Embryonic facial prominence (tissue), 1 donor: ENCODE data around the gene SDHA.
A peak's percentile ranks its signal among the peaks of the same experiment; 100 is the strongest.

Experiments used
- DNase-seq: peaks from one replicate; pipeline ENCODE4 v3.0.0-alpha.2; 2016; ENCODE audit errors: extremely low spot score

SDHA gene

DNA sequence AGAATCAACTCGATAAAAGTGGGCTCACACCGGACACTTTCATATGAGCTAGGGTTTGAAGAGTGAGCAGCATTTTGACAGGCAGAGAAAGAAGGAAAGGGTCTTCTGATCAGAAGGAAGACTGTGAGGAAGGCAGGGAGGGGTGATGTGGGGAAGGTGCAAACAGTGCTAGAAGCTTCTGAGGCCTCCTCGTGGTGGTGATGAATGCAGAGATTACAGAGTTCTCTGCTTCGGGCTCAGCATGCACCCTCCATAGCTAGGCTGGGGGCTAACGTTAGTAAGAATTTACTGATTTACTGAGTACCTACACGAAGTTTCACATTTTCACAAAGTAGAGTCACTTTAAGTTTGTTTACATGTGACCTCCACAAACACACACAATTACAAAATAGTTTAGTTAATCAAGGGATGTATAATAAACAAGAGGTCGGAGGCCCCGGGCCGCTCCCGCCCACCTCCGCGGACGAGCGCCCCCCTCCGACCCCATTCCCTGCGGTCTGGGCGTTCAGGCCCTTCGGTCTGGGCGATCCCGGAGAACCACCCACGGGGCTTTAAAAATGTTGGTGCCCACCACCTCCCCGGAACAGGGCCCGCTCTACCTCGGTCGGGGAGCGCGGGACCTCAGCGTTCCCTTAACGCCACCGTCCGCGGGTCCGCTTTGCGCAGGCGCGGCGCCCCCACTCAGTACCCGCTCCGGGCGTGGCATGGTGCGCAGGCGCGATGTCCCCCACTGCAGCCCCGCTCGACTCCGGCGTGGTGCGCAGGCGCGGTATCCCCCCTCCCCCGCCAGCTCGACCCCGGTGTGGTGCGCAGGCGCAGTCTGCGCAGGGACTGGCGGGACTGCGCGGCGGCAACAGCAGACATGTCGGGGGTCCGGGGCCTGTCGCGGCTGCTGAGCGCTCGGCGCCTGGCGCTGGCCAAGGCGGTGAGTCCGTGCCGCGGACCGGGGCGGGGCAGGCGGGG lies at the start of gene SDHA, which contains the start of gene CCDC127:
TSS of gene SDHA (plus strand) at position 827 of the 963 bp plus-strand sequence. CDS start at position 863, 36 bp downstream.
TSS of gene CCDC127 (minus strand) at position 660 of the 963 bp plus-strand sequence. CDS start 1,304 bp downstream, outside the sequence.
- DNase-seq = peak; percentile 81

DNA sequence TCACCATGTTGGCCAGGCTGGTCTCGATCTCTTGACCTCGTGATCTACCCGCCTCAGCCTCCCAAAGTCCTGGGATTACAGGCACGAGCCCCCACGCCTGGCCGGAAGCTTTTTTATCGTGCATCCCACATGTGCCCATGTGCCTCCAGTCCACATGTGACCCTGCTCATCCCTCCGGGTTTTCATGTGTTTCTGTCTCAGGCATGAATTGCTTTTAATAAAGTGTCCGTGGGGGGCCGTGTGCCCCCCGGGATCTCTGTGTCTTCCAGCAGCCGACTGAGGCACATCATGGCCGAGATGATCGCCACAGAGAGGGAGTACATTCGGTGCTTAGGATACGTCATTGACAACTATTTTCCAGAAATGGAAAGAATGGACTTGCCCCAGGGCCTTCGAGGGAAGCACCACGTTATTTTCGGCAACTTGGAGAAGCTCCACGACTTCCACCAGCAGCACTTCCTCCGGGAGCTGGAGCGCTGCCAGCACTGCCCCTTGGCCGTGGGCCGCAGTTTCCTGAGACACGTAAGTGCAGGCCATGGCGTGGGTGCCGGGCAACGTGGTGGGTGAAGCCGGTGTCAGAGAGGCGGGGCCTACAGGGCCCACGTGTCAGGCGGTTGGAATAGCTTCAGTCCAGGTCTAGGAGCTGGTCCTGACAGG lies 48.9 kb upstream of the SDHA start:
- no peak for DNase-seq

DNA sequence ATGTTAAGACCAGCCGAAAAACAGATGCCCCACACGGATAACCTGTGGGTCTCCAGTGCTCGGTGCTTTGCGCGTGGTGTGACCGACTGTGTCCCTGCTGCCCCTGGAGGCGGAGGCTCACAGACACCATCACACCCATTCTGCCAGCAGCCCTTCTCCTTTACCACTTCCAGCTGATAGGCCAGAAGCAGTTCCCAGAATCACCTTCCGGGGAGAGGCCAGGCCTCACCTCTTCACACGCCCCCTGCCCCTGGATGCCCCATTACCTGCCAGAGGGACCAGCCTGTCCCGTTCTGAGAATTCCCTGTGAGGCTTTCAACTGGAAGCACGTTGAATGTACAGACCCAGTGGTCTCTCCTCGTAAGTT lies 48.4 kb upstream of the SDHA start:
- no peak for DNase-seq

DNA sequence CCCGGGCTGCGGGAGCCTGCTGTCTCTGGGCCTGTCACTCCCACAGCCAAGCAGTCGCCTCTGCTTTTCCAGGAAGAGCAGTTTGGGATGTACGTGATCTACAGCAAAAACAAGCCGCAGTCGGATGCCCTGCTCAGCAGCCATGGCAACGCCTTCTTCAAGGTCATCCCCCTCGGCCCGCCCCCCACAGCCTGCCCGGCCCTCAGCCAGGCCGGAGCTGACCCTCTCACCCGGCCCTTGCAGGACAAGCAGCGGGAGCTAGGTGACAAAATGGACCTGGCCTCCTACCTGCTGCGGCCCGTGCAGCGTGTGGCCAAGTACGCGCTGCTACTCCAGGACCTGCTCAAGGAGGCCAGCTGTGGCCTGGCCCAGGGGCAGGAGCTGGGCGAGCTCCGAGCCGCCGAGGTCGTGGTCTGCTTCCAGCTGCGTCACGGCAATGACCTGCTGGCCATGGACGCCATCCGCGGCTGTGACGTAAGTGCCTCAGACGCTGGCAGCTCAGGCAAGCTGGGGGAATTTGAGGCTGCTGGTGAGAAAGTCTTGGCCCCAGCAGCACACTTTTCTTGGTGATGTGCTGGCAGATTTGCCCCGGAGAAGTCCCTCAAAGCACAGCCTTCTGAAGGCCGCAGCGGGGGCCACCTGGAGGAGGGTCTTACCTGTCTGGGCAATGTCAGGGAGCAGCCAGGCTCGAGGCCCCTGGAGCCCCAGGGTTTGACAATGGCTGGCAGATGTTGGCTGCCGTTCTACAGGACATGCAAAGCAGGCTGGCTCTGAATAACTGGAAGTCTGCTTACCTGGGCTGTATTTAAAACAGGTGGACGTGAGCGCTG lies 46.9 kb upstream of the SDHA start:
- no peak for DNase-seq

DNA sequence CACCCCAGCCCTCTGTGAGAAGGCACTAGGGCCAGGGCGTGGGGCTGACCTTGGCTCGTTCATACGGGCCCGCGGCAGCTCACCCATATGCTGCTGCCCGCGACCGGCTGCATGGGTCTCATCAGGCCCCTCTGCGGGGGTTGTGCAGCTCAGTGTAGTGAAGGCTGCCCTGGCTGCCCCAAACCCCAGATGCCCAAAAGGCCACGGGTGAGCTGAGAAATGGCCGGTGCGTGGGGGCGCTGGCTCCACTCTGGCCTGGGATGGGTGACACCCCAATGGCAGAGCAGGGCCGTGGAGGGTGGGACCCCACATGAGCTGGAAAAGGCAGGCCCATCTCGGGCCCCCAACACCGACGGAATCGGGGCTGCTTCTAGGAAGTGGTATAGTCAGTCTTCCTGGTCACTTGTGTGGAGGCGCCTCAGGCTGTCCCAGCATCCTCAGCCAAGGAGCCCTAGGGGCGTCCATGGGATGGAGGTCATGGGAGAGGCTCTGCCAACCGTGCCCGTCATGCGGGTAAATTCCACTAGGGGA lies 46.3 kb upstream of the SDHA start:
- DNase-seq = no peak

DNA sequence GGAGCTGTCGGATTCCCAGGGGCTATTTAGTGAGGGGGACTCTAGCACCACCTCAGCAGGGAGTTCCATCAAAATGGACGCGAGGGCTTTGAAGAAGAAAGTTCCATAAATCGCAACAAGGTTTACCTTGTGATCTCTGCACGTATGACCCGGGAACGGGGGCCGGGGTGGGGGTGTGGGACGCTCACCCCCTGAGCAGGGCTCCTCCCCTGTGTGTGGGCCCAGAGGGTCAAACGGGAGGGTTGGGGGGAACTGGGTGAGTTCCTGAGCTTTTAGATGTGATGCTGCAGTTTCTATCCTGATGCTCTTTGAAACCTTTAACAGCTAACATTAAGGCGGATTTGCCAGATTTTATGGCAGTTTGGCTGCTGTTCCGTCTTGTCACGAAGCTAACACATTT lies 45.7 kb upstream of the SDHA start:
- no peak for DNase-seq

DNA sequence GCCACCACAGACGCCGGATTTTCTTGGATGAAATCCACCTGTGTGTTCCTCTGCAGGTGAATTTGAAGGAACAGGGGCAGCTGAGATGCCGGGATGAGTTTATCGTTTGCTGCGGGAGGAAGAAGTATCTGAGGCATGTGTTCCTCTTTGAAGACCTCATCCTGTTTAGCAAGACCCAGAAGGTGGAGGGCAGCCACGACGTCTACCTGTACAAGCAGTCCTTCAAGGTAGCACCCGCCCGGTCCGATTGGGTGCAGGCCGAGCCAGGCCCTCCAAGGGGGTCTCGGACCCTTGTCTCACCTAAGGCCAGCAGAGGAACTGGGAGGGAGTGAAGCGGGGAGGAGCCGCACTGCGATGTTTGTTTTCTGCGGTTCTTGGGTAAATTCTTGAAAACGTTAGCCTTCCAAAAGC lies 45.3 kb upstream of the SDHA start:
- DNase-seq = no peak

DNA sequence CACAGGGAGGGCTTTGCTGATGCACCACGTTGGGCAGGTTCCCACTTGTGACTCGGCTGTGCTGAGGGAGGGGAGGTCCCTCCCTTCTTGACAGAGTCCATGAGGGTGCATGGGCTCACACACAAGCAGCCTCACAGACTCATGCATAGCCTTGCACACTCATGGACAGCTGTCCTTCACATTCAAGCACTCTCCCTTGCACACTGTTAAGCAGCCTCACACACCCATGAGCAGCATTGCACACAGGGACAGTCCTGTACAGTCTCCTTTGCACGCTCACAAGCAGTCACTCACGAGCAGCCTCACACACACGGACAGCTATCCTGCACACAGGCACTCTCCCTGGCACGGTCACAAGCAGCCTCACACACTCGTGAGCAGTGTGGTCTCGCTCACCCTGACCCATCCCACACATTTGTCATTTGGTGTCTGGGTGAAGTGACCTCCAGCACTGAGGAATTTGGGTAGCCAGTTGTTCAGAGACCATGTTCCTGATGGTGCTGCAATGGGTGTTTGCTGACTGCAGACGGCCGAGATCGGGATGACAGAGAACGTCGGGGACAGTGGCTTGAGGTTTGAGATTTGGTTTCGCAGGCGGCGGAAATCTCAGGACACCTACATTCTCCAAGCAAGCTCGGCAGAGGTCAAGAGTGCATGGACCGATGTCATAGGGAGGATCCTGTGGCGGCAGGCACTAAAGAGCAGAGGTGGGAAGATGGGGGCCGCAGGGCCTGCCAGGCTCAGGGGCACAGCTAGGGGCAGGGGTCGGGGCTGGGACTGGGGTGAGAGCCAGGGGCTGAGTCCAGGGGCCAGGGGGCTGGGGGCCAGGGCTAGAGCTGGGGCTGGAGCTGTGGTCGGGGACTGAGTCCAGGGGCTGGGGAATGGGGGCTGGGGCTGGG lies 44.5 kb upstream of the SDHA start:
- no peak for DNase-seq

DNA sequence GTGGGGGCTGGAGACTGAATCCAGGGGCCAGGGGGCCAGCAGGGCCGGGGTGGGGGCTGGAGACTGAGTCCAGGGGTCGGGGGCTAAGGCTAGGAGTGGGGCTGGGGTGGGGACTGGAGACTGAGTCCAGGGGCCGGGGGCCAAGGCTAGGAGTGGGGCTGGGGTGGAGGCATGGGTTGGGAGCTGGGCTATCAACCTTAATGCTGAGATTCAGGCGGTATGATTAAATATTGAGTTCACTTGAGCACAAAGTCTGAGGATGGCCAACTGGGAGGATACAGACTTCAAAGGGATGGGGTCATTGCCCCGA lies 43.9 kb upstream of the SDHA start:
- DNase-seq = no peak

DNA sequence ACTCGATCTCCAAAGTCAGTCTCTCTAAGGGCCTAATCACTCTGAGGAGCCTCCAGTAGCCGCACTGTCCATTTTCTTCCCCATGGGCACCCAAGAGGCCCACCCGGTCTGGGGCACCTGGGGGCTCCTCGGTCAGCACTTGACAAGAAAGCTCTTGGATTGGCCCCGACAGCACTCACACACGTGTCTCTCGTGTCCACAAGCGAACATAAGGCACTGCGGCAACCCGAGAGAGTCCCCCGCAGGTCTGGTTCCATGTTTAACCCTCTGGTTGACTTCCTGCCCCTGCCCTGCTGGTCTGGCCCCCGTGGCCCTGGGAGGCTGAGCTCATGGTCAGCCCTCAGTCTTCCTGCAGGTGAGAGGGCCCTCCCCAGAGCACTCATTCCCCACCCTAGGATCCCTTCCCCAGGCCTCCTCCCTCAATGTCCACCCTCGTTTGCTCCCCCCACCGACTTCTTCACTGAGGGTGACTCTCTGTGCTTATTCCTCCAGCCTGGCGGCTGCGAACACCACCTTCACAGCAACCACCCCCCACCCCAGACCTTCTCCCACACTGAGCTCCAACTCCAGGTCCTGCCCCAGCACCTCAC lies 43.1 kb upstream of the SDHA start:
- no peak for DNase-seq

DNA sequence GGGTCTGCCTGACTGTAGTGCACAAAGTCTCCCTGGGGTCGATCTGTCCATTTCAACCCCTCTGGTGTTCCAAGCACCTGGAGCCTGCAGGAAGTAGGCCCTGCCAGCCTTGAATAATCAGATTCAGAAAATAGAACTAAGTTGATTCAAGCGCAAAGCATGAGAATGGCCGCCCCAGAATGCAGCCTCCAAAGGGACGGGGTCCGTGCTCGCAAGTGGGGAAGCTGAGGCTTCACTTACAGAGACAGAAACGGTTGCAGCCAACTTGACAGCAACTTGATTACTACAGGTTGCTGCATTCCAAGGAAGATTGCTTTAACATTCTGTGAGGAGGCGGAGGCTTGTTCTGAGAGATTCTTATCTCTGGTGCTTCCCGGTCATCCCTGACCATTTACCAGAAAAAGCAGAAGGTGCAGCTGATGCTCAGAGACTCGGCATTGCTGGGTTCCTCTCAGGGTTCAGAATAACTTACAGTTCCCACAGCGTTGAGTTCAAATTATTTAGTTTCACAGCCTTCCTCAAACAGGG lies 41.8 kb upstream of the SDHA start:
- DNase-seq = no peak

DNA sequence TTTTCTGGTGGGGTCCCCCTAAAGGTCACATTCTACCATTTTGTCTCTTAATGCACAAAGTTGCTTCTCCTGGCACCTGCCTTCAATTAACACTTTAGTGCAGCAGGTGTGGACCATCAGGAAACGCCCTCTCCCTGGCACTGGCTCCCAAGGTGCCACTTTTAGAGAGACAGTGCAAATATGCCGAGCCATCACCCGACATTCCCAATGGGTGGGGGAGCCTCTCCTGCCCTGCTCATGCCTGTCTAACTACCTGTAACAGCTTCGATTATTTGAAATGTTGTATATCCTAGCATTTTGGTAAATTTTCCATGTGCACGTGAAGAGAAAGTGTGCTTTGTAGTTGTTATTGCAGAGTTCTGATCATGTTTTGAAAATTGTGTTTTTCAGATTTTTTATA lies 40.0 kb upstream of the SDHA start:
- no peak for DNase-seq

DNA sequence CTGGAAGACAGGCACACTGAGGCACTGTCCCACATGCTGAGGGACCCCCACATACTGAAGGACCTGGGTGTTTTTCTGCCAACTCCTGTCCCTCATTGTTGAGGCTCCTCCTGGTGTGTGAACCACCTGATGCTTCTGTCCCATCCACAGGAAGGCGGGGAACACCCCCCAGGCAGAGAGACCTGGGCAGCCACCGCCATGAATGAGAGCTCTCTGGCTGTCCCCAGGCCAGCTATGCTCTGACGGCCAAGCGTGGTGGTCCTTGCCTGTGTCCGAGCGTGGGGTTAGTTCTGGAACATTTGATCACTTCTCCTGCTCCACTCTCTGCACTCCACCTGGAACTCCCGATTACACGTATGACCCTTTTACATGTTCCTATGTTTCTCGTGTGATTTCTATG lies 38.7 kb upstream of the SDHA start:
- no peak for DNase-seq

DNA sequence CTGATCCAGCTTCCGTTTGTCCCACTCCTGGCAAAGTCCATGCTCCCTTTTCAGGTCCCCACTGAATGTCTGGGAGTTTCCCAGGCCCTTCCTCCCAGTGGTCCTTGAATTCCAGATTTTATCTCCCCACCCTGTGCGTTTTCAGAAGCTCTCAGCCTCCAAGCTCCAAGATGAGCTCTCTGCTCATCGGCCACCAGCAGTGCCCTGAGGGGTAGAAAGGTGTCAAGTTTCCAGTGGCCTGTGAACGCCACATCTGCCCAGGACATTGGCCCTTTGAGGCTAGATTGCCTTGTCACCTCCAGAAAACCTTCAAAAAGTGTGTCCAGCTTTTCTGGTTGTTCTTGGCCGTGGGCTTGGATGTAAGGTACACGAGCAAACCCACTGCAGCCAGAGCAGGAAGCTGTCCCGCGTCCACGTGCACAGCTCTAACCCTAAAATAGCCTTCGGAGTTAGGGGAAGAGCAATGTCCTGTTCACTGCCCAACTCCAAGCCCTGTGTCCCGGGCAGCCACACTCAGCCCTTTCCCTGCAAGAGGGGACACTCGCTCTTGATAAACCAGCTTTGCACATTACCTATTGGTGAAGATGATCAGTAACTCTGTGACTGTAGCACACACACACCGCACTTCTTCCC lies 37.7 kb upstream of the SDHA start:
- DNase-seq = no peak

DNA sequence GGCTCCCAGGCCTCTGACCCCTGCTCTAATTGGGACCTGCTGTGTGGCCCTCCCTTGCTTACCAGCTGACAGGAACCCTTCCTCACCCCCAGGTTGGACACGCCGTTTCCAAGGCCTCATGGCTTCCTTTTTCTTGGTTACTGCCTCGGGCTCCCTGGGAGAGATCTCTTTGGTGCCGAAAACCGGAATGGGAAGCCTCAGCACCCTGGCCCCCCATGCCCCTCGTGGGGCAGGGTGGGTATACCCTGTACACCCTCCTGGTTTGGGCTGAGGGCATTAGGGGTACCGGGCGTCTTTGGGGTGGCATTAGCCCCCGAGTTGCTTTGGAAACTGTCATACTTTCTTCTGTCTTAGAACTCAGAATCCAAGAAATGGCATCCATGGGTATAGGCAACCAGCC lies 37.0 kb upstream of the SDHA start:
- DNase-seq = no peak

DNA sequence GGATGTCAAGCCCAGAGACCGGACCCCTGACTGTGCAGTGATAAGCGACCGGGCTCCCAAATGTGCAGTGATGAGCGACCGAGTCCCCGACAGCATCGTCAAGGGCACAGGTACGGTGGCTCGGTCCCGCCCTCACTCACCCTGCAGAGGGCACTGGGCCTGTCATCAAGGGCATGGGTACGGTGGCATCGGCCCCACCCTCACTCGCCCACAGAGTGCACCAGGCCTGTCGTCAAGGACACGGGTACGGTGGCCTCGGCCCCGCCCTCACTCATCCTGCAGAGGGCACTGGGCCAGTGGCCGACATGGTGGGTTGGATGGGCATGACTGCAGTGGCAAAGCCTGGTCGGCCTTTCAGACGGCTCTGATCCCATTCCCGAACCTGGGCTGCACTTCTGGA lies 36.6 kb upstream of the SDHA start:
- no peak for DNase-seq

DNA sequence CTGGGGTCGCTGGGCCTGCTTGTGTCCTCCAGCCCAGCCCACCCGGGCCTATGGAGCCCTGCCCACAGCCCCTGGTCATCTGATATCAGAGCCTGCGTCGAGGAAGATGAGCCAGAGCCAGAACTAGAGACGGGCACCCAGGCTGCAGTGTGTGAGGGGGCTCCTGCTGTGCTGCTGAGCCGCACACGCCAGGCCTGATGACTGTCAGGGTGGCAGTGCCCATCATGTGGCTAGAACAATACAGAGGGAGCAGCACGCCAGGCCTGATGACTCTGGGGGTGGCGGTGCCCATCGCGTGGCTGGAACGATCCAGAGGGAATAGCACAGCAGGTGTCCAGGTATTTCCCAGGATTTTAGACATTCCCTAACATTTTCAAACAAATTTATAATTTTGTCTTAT lies 36.0 kb upstream of the SDHA start:
- DNase-seq = no peak

DNA sequence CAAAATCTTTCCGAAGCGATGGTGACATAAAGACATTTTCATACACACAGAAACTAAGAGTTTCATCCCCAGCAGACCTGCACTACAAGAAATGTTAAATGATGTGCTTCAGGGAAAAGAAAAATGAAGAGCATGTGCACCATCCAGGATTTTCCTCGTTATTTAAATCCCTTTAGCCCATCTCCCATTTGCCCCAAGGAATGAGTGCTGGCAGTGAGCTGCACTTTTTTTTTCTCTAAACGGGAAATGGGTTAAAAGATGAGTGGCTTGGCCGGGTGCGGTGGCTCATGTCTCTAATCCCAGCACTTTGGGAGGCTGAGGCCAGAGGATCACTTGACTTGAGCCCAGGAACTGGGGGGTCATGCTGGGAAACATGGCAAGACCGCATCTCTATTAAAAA lies 33.6 kb upstream of the SDHA start:
- DNase-seq = no peak

DNA sequence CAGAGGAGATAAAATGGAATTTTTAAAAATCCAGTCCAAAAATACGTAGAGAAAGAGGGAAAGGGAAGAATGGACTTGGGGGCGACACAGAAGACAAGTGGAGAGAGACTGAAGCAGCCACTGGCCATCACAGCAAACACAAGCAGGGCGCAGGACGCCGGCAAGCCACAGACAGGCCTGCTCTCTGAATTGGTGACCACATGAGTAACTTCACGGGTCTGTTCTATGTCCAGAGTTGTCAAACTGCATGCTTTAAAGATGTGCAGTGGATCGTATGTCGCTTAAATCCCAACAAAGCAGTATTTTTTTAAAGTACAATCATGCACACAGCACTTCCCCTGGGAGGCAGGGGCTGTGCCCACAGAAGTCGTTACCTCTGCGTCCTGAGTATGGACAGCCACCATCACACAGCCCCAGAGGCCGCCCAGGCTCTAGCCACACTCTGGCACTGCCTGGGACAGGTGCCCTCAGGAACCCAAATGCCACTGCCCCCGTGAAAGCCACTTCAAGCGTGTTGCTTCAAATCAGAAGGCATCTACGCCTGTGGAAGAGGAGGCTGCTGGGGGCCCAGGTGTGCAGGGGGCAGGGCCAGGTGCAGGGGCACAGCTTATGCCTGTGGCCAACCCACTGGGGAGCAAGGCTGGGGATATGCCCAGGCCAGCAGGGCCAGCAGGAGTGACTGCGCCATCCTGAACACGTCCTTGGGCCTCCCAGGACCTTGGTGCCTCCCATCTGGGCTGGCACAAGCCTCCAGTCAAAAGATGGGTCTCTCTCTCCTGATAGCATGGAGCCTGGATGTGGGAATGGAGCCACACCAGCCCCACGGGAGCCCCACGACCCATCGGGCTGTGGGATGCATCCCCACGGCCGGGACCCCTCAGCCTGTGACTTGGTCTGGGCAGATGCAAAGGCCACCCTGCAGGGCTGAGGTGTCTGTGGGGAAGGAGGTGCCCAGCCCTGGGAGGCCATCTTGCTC lies 32.7 kb upstream of the SDHA start:
- no peak for DNase-seq
